Measurements from ENCODE around the gene RAB40B.

- TF ChIP-seq, protein P1, sequence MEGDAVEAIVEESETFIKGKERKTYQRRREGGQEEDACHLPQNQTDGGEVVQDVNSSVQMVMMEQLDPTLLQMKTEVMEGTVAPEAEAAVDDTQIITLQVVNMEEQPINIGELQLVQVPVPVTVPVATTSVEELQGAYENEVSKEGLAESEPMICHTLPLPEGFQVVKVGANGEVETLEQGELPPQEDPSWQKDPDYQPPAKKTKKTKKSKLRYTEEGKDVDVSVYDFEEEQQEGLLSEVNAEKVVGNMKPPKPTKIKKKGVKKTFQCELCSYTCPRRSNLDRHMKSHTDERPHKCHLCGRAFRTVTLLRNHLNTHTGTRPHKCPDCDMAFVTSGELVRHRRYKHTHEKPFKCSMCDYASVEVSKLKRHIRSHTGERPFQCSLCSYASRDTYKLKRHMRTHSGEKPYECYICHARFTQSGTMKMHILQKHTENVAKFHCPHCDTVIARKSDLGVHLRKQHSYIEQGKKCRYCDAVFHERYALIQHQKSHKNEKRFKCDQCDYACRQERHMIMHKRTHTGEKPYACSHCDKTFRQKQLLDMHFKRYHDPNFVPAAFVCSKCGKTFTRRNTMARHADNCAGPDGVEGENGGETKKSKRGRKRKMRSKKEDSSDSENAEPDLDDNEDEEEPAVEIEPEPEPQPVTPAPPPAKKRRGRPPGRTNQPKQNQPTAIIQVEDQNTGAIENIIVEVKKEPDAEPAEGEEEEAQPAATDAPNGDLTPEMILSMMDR (IDR thresholded peaks at IDR 0.05; ENCODE audit: low read depth, low read length): no peak
- TF ChIP-seq EZH2phosphoT487 (IDR thresholded peaks at IDR 0.05; ENCODE audit: low read depth): no peak
Observed at GRCh38 chr17:82703036-82703745, 4.7 kb upstream of the RAB40B start.
